OCI-LY1 (cell line): ENCODE data around the gene APC.

ENCODE experiments used
- H2AFZ ChIP-seq: fragments of 200-600 bp; sonication (generic), shearing (Covaris generic); 2 replicates; pipeline ENCODE4 v1.6.0; 2014; ENCODE audit warnings: antibody characterized with exemption, mild to moderate bottlenecking, low read length
- H3F3A ChIP-seq: fragments of 200-600 bp; sonication (generic), shearing (Covaris generic); 2 replicates; pipeline ENCODE4 v1.6.0; 2014; ENCODE audit warnings: mild to moderate bottlenecking, antibody characterized with exemption, low read length, moderate library complexity; ENCODE audit not compliant: insufficient read depth
- H3K27ac ChIP-seq: fragments of 200-600 bp; sonication (generic); 2 replicates; pipeline ENCODE4 v1.5.1; 2014; ENCODE audit warnings: low read length, mixed run types, mild to moderate bottlenecking, low read depth; ENCODE audit not compliant: poor library complexity, severe bottlenecking
- H3K27me3 ChIP-seq: fragments of 200-600 bp; sonication (generic); 2 replicates; pipeline ENCODE4 v1.6.0; 2014; ENCODE audit warnings: antibody characterized with exemption, mild to moderate bottlenecking, low read length, moderate library complexity; ENCODE audit not compliant: insufficient read depth
- H3K36me3 ChIP-seq: fragments of 200-600 bp; sonication (generic); 2 replicates; pipeline ENCODE4 v1.6.1; 2014; ENCODE audit warnings: mild to moderate bottlenecking, antibody characterized with exemption, low read length, moderate library complexity, mixed read lengths; ENCODE audit not compliant: insufficient read depth
- H3K4me1 ChIP-seq: fragments of 200-600 bp; sonication (generic); 2 replicates; pipeline ENCODE4 v1.5.1; 2014; ENCODE audit warnings: mild to moderate bottlenecking, low read length, moderate library complexity; ENCODE audit not compliant: insufficient read depth, severe bottlenecking
- H3K4me2 ChIP-seq: fragments of 200-600 bp; sonication (generic), shearing (Covaris generic); 2 replicates; pipeline ENCODE4 v1.6.1; 2014; ENCODE audit warnings: low read length
- H3K4me3 ChIP-seq: fragments of 200-600 bp; sonication (generic); 2 replicates; pipeline ENCODE4 v1.5.1; 2014; ENCODE audit warnings: low read length, low read depth, mild to moderate bottlenecking, mixed read lengths; ENCODE audit not compliant: poor library complexity, severe bottlenecking
- H3K79me2 ChIP-seq: fragments of 200-600 bp; shearing (Covaris generic); 2 replicates; pipeline ENCODE4 v1.6.1; 2016; ENCODE audit warnings: mixed run types, low read length, mixed read lengths; ENCODE audit not compliant: insufficient read depth
- H3K9ac ChIP-seq: fragments of 200-600 bp; sonication (generic), shearing (Covaris generic); 2 replicates; pipeline ENCODE4 v1.6.1; 2014; ENCODE audit warnings: mild to moderate bottlenecking, low read length, mixed read lengths
- H3K9me2 ChIP-seq: fragments of 200-600 bp; sonication (generic), shearing (Covaris generic); 2 replicates; pipeline ENCODE4 v1.6.1; 2014; ENCODE audit warnings: low read depth, mild to moderate bottlenecking, low read length, mixed read lengths
- H3K9me3 ChIP-seq: fragments of 200-600 bp; shearing (Covaris generic); 2 replicates; pipeline ENCODE4 v1.6.1; 2014; ENCODE audit warnings: low read length, mixed read lengths
- H4K20me1 ChIP-seq: fragments of 200-600 bp; sonication (generic), shearing (Covaris generic); 2 replicates; pipeline ENCODE4 v1.6.0; 2016; ENCODE audit warnings: mild to moderate bottlenecking, low read length; ENCODE audit not compliant: insufficient read depth
- CTCF ChIP-seq: fragments of 200-600 bp; sonication (generic), shearing (Covaris generic); IDR thresholded peaks from 2 replicates; pipeline ENCODE4 v1.5.1; 2017; ENCODE audit warnings: mild to moderate bottlenecking, antibody characterized with exemption, low read length, moderate library complexity, mixed read lengths
- EZH2 ChIP-seq: fragments of 200-600 bp; sonication (generic), shearing (Covaris generic); IDR thresholded peaks from 2 replicates; pipeline ENCODE4 v1.8.0; 2017; ENCODE audit warnings: borderline replicate concordance, mixed run types, mild to moderate bottlenecking, antibody characterized with exemption, low read length, moderate library complexity, mixed read lengths

APC gene

GRCh38 chr5:112878760-112879159 is 141.1 kb downstream of the APC start:
- no peaks in the 10 kb centered on the region for H3K9me3 ChIP-seq
- no peaks in the 10 kb centered on the region for H3K4me1 ChIP-seq
- TF ChIP-seq CTCF (no peak), EZH2 (no peak)
- no peak overlapping the region for H3K9ac ChIP-seq
- H2AFZ ChIP-seq: no peak overlapping the region
- no peak overlapping the region for H3K4me3 ChIP-seq
- H4K20me1 ChIP-seq: no peaks in the 10 kb centered on the region
- H3K27me3 ChIP-seq: no peaks in the 10 kb centered on the region
- H3K27ac ChIP-seq: no peak overlapping the region
- no peak overlapping the region for H3K4me2 ChIP-seq
- peaks cover 69% of the 10 kb centered on the region for H3K36me3 ChIP-seq
- no peaks in the 10 kb centered on the region for H3F3A ChIP-seq
- H3K79me2 ChIP-seq: no peaks in the 10 kb centered on the region
- H3K9me2 ChIP-seq: no peaks in the 10 kb centered on the region

DNA sequence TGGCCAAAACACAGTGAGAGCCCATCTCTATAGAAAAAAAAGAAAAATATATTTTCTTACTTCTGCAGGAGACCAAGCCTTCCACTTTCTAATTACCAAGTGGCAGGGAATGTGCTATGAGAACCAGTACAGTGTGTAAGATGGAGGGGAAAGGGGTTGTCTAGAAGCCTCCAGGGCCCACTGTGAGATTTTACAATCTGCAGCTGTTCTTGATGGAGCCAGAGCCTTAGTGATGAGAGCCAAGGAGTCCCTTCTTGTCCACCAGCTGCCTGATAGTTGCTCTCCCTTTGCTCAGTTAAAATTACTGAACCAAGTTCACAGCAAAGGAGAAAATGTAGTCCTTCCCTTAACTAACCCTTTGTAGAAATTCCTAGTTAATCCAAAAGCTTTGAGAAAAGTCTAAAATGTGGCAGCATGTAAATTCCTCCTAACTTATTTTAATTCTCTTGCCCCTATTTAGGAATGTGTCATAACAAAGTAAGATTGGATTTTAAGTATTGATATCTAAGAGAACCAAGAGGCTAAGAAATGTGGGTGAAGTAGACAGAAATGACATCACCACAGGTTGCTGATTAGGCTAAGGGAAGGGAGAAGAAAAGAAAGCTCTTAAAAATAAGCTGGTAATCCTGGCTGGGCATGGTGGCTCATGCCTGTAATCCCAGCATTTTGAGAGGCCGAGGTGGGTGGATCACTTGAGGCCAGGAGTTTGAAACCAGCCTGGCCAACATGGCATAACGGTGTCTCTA is 142.7 kb downstream of the APC start:
- no peaks in the 10 kb centered on the region for H3K79me2 ChIP-seq
- no peak overlapping the region for H3K4me3 ChIP-seq
- H3F3A ChIP-seq: no peaks in the 10 kb centered on the region
- H3K9ac ChIP-seq: no peak overlapping the region
- no peak overlapping the region for H3K4me2 ChIP-seq
- H3K9me2 ChIP-seq: no peaks in the 10 kb centered on the region
- H3K27me3 ChIP-seq: no peaks in the 10 kb centered on the region
- peaks cover 80% of the 10 kb centered on the region for H3K36me3 ChIP-seq
- no peaks in the 10 kb centered on the region for H4K20me1 ChIP-seq
- H3K4me1 ChIP-seq: no peaks in the 10 kb centered on the region
- no peak overlapping the region for H2AFZ ChIP-seq
- H3K9me3 ChIP-seq: no peaks in the 10 kb centered on the region
- no peak overlapping the region for H3K27ac ChIP-seq
- TF ChIP-seq CTCF (no peak), EZH2 (no peak)

- Histone ChIP-seq H3K9me2 (no peaks in the 10 kb centered on the region), H3K9ac (no peak overlapping the region), H4K20me1 (no peaks in the 10 kb centered on the region), H3F3A (no peaks in the 10 kb centered on the region), H3K4me2 (no peak overlapping the region), H3K27ac (no peak overlapping the region), H2AFZ (no peak overlapping the region), H3K9me3 (no peaks in the 10 kb centered on the region), H3K4me3 (no peak overlapping the region), H3K27me3 (no peaks in the 10 kb centered on the region), H3K4me1 (no peaks in the 10 kb centered on the region), H3K79me2 (no peaks in the 10 kb centered on the region), H3K36me3 (peaks cover 82% of the 10 kb centered on the region)
- TF ChIP-seq CTCF (no peak), EZH2 (no peak)
These were observed 145.5 kb downstream of the APC start for GRCh38 chr5:112883192-112883591.
